SK-N-MC (cell line): ENCODE data around the gene TMEM154.

ENCODE experiments used
- DNase-seq: peaks from one replicate; pipeline ENCODE4 v3.0.0-alpha.2; 2011; ENCODE audit warnings: low read depth, low spot score
- H3K27ac ChIP-seq: fragments of 200-600 bp; sonication (generic); 2 replicates; pipeline ENCODE4 v1.5.1; 2016; ENCODE audit warnings: mixed run types
- H3K36me3 ChIP-seq: fragments of 200-600 bp; sonication (generic); 2 replicates; pipeline ENCODE4 v1.6.1; 2017; ENCODE audit warnings: antibody characterized with exemption, low read length, mixed read lengths; ENCODE audit not compliant: insufficient read depth
- H3K4me3 ChIP-seq: fragments of 200-600 bp; sonication (generic); 2 replicates; pipeline ENCODE4 v1.5.1; 2016
- H3K9ac ChIP-seq: fragments of 200-600 bp; sonication (generic); 2 replicates; pipeline ENCODE4 v1.8.0; 2017; ENCODE audit warnings: mixed run types, mixed read lengths; ENCODE audit not compliant: insufficient read length
- H3K9me3 ChIP-seq: fragments of 200-600 bp; sonication (generic); 2 replicates; pipeline ENCODE4 v1.6.1; 2017; ENCODE audit warnings: low read depth, mild to moderate bottlenecking, antibody characterized with exemption, low read length, moderate library complexity, mixed read lengths
- EZH2 ChIP-seq: fragments of 200-600 bp; sonication (generic); IDR thresholded peaks from one replicate; pipeline ENCODE4 v1.6.1; 2017; ENCODE audit warnings: antibody characterized with exemption
- FOXP2 ChIP-seq: optimal IDR thresholded peaks from 2 replicates; pipeline ENCODE3; 2011; ENCODE audit warnings: mild to moderate bottlenecking, moderate library complexity; ENCODE audit not compliant: insufficient read depth; ENCODE audit errors: extremely low read length, control extremely low read depth
- POLR2AphosphoS5 ChIP-seq: IDR thresholded peaks from 2 replicates; pipeline ENCODE4 v1.6.1; 2012; ENCODE audit warnings: mild to moderate bottlenecking, low read depth, low read length, borderline replicate concordance

Gene TMEM154

GRCh38 chr4:152601156-152601555, 78.6 kb downstream of the TMEM154 start:
- no peaks in the 10 kb centered on the region for H3K9me3 ChIP-seq
- no peak overlapping the region for H3K27ac ChIP-seq
- no peak overlapping the region for H3K4me3 ChIP-seq
- TF ChIP-seq FOXP2 (no peak), EZH2 (no peak), POLR2AphosphoS5 (no peak)
- H3K36me3 ChIP-seq = no peaks in the 10 kb centered on the region
- no peak overlapping the region for H3K9ac ChIP-seq
- DNase-seq = no peak

- DNase-seq = no peak
- Histone ChIP-seq H3K9ac (no peak overlapping the region), H3K4me3 (no peak overlapping the region), H3K9me3 (no peaks in the 10 kb centered on the region), H3K36me3 (no peaks in the 10 kb centered on the region), H3K27ac (no peak overlapping the region)
- TF ChIP-seq FOXP2 = no peak
- TF ChIP-seq EZH2 = no peak
- no peak for TF ChIP-seq POLR2AphosphoS5
Measured at GRCh38 chr4:152599636-152600035, 80.2 kb downstream of the TMEM154 start.

DNA sequence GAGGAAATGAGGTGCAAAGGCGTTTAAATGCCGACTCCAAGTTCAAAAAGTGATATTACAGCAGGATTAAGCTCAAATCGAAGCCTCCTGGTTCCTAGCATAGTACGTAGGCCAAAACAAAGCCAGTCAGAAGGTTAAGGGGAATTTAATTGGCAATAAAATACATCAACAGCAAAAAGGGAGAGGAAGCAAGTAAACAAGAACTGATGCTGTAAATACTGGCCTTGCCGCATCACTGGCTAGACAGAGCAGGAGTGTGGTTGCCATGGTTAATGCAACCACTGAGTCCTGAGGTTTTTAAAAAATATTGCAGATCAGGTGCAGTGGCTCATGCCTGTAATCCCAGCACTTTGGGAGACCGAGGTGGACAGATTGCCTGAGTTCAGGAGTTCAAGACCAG, 80.7 kb downstream of the TMEM154 start:
- Histone ChIP-seq H3K9ac (no peak overlapping the region), H3K4me3 (no peak overlapping the region), H3K27ac (no peak overlapping the region), H3K36me3 (no peaks in the 10 kb centered on the region), H3K9me3 (no peaks in the 10 kb centered on the region)
- DNase-seq = no peak
- no peak for TF ChIP-seq POLR2AphosphoS5
- TF ChIP-seq FOXP2 = no peak
- no peak for TF ChIP-seq EZH2

DNA sequence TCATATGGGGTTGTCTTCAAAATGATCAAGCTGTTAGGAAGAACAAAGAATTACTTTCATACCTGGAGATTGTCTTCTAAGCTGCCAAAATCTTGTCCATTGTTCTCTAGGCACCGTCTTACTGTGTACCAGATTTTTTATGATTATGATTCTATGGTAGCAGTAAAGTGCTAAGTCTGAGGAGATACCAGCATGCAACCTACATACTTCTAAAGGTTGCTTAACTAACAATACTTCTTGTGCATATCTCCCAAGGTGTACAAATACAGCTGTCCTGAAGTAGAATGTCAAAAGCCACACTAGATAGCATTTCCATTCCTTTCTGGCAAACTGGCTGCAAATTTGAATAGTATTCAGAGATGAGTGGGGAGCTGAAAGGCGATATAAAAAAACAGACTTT, 81.3 kb downstream of the TMEM154 start:
- DNase-seq = no peak
- no peak overlapping the region for H3K4me3 ChIP-seq
- no peak for TF ChIP-seq FOXP2
- TF ChIP-seq EZH2 = no peak
- no peak for TF ChIP-seq POLR2AphosphoS5
- H3K9me3 ChIP-seq = no peaks in the 10 kb centered on the region
- H3K36me3 ChIP-seq = no peaks in the 10 kb centered on the region
- no peak overlapping the region for H3K27ac ChIP-seq
- no peak overlapping the region for H3K9ac ChIP-seq

DNA sequence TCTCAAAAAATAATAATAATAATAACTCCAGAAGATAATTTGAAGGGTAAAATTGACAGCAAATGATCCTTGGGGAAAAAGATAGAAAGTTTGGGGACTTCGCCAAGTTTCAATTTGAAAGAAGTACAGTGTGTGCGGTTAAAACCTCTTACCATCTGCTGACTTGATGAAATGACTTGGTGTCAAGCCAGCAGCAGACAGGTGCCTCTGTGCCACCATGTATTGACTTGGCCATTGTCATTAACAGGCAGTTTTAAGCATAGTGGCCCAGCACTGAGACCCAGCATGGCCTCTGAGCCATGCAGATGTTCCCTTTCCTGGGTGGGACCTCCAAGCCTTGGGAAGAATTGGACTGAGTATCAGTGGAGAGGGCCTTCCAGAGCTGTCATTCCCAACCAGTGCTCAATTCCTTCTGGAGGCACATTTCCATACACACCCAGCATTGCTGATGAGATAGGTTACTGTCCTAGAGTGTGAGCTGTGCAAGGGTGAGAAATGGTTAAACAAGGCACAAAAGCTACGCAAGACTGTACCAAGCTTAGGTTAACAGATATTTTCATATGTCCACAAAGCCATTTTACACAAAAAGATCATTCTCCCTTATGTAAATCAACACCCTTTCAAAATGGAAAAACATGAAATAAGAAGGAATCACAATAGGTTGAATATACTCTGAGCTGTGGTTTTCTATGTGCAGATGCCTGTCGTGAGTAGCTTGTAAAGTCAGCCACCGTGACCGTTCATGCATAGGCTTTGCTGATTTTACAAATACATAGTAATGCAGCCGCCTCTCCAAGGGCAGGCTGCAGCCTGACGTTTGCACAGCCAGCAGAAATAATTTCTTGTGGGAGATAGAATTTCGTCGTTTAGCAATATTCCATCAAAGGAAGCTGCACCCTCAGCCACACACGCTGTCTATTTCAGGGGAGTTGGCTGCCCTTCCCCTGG, 84.5 kb downstream of the TMEM154 start:
- no peaks in the 10 kb centered on the region for H3K36me3 ChIP-seq
- DNase-seq = peak; percentile 78
- no peaks in the 10 kb centered on the region for H3K9me3 ChIP-seq
- peak; percentile 60; the same call in 1 of the 2 replicates for TF ChIP-seq POLR2AphosphoS5
- TF ChIP-seq EZH2 = no peak
- no peak for TF ChIP-seq FOXP2
- H3K9ac ChIP-seq = no peak overlapping the region
- peak overlapping the region; percentile 72 for H3K4me3 ChIP-seq
- peak overlapping the region; percentile 91 for H3K27ac ChIP-seq

GRCh38 chr4:152594057-152594456, 85.7 kb downstream of the TMEM154 start:
- no peak overlapping the region for H3K9ac ChIP-seq
- H3K9me3 ChIP-seq = no peaks in the 10 kb centered on the region
- H3K36me3 ChIP-seq = no peaks in the 10 kb centered on the region
- no peak for TF ChIP-seq EZH2
- no peak for TF ChIP-seq POLR2AphosphoS5
- no peak for TF ChIP-seq FOXP2
- H3K4me3 ChIP-seq = no peak overlapping the region
- DNase-seq = no peak
- no peak overlapping the region for H3K27ac ChIP-seq

DNA sequence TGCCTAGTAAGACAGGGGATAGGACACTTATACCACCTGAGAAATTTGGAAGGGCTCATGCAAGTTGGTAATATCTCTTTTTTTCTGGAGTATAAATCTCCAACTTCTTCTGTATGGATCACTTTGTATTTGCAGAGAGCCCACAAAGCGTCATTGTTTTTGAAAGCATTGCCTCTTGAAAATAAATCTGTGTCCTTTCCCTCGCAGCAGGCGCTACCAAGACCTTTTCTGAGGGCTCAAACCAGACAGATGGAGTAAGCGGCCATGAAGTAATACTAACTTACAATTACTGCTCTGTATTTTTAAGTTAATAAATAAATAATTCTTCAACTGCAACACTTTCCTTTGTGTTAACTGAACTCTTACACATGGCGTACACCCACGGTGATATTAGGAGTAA, 87.9 kb downstream of the TMEM154 start:
- Histone ChIP-seq H3K9me3 (no peaks in the 10 kb centered on the region), H3K36me3 (no peaks in the 10 kb centered on the region), H3K4me3 (no peak overlapping the region), H3K9ac (no peak overlapping the region), H3K27ac (no peak overlapping the region)
- DNase-seq = no peak
- TF ChIP-seq POLR2AphosphoS5 (no peak), FOXP2 (no peak), EZH2 (no peak)

DNA sequence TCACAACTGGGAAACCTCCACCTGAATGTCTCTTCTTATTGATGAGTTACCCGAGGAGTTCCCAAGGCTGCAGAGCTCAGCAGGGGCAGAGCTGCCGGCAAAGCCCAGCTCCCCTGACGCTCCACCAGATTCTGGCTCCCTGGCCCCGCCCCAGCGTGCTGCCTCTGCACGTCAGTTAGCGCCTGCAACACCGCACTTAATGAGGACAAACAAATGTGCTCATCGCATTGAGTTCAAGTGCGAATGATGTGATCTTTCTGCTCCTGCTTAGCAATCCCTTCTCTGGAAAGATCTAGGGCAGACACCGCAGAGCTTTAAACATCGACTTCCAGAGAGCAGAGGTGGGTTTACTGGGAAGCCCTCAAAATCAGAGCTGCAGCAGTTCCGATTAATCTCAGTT, 88.4 kb downstream of the TMEM154 start:
- H3K27ac ChIP-seq = peak overlapping the region; percentile 93; the same call in 1 of the 2 replicates
- no peak overlapping the region for H3K9ac ChIP-seq
- DNase-seq = no peak
- H3K9me3 ChIP-seq = no peaks in the 10 kb centered on the region
- no peaks in the 10 kb centered on the region for H3K36me3 ChIP-seq
- TF ChIP-seq FOXP2 = peak; percentile 82
- TF ChIP-seq EZH2 = no peak
- no peak for TF ChIP-seq POLR2AphosphoS5
- H3K4me3 ChIP-seq = peak overlapping the region; percentile 26; the same call in 1 of the 2 replicates
